Endothelial cell (in vitro differentiated cells): ENCODE data around the gene NETO1. TPM values are rescaled to one million over a fixed set of nuclear protein-coding genes. Genes with fewer than 3 reads are reported as not detected.
A peak's percentile ranks its signal among the peaks of the same experiment; 100 is the strongest.

Experiments used
- DNase-seq: peaks from one replicate; pipeline ENCODE4 v3.0.0; 2021; ENCODE audit warnings: low spot score
- H3K27ac Mint-ChIP-seq: one replicate; pipeline ENCODE4 v1.8.0; 2021; ENCODE audit warnings: mixed read lengths, inconsistent platforms; ENCODE audit not compliant: unreplicated experiment
- H3K27me3 Mint-ChIP-seq: one replicate; pipeline ENCODE4 v1.8.0; 2021; ENCODE audit warnings: mild to moderate bottlenecking, moderate library complexity, mixed read lengths, inconsistent platforms; ENCODE audit not compliant: unreplicated experiment
- H3K36me3 Mint-ChIP-seq: one replicate; pipeline ENCODE4 v1.8.0; 2021; ENCODE audit warnings: mild to moderate bottlenecking, low read depth, mixed read lengths, inconsistent platforms; ENCODE audit not compliant: unreplicated experiment
- H3K4me1 Mint-ChIP-seq: one replicate; pipeline ENCODE4 v1.8.0; 2021; ENCODE audit warnings: mild to moderate bottlenecking, mixed read lengths, inconsistent platforms; ENCODE audit not compliant: unreplicated experiment
- H3K4me3 Mint-ChIP-seq: one replicate; pipeline ENCODE4 v1.8.0; 2021; ENCODE audit warnings: mild to moderate bottlenecking, mixed read lengths, inconsistent platforms; ENCODE audit not compliant: unreplicated experiment
- H3K9me3 Mint-ChIP-seq: one replicate; pipeline ENCODE4 v1.8.0; 2021; ENCODE audit warnings: mixed read lengths, inconsistent platforms; ENCODE audit not compliant: unreplicated experiment
- CTCF ChIP-seq: fragments of 200-600 bp; sonication (generic); IDR thresholded peaks from one replicate; pipeline ENCODE4 v1.5.0; 2021; ENCODE audit warnings: antibody characterized with exemption; ENCODE audit not compliant: unreplicated experiment
- microRNA-seq: library from miRNA; unstranded; fragments of <30 nt; microRNA quantifications from one replicate; pipeline ENCODE4, GENCODE V29; 2020; ENCODE audit not compliant: unreplicated experiment
- total RNA-seq: library from RNA; stranded (reverse); fragmentation: NEBNext Ultra II Directional; extraction: Animal tissue kit (Norgen Biotek cat#: 25700); gene quantifications from one replicate; pipeline ENCODE4 v1.2.1, GENCODE V29; 2021; ENCODE audit not compliant: unreplicated experiment

The NETO1 gene
- total RNA-seq, 1 donor from 2014 or later, result 12.8 TPM

DNA sequence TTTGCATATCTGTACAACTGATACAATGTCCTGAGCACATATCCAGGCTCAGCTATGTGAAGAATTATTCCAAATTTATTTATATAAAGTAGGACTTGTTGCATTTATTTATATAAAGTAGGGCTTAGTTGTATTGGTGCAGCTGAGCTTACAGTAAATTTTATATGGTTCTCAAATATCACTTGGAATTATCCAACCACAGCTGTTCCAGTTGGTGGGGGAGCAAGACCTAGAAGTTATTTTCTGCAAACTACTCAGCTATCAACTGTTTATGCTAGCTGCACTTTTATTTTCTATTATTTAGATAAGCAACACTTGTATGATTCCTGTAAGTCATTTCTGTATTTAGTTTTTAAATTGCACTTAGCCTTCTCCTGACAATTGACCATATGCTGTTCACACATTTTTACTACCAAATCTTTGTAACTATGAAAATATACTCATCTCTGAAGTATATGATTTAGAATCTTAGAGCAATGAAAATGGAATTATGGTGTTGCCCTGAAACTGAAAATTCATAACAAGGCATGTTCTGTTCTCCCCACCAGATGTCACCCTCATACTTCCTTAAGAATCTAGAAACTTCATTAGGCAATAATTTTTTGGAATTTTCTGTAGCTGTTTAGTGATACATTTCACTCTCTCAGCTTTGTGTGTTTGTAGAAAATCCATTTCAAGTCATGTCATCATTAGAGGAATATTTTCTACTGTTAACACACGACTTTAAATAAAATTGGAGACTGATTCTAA is 166.7 kb downstream of the NETO1 start:
- DNase-seq, result no peak
- Mint-ChIP-seq H3K9me3 (no peaks in the 10 kb centered on the region), H3K4me3 (no peak overlapping the region), H3K4me1 (peaks cover 5% of the 10 kb centered on the region), H3K27ac (no peak overlapping the region), H3K36me3 (no peaks in the 10 kb centered on the region), H3K27me3 (no peaks in the 10 kb centered on the region)
- no peak for TF ChIP-seq CTCF

- no peak for DNase-seq
- no peak overlapping the region for H3K4me3 Mint-ChIP-seq
- no peak for TF ChIP-seq CTCF
- peaks cover 5% of the 10 kb centered on the region for H3K4me1 Mint-ChIP-seq
- H3K36me3 Mint-ChIP-seq, result no peaks in the 10 kb centered on the region
- H3K9me3 Mint-ChIP-seq, result no peaks in the 10 kb centered on the region
- no peak overlapping the region for H3K27ac Mint-ChIP-seq
- H3K27me3 Mint-ChIP-seq, result no peaks in the 10 kb centered on the region
Observed at GRCh38 chr18:72697706-72698105, 170.1 kb downstream of the NETO1 start.

- Mint-ChIP-seq H3K9me3 (no peaks in the 10 kb centered on the region), H3K36me3 (no peaks in the 10 kb centered on the region), H3K27ac (peak overlapping the region; percentile 72), H3K27me3 (no peaks in the 10 kb centered on the region), H3K4me1 (peaks cover 18% of the 10 kb centered on the region), H3K4me3 (no peak overlapping the region)
- TF ChIP-seq CTCF, result no peak
- DNase-seq, result no peak
Observed at GRCh38 chr18:72692595-72692994, 175.2 kb downstream of the NETO1 start.

Small RNA genes within 50 kb of the gene (microRNA-seq; reads per million reads assigned to microRNA genes)
- not detected for gene MIR548AV
